Activated CD4-positive, alpha-beta memory T cell treated with anti-CD3 and anti-CD28 coated beads for 36 hours (primary cell): Measurements from ENCODE around the gene MRGPRE. TPM values are rescaled to one million over a fixed set of nuclear protein-coding genes. Genes with fewer than 3 reads are reported as not detected.

Experiments
- CTCF ChIA-PET: fragments of 350-600 bp; sonication (Branson Sonifier 250); formaldehyde crosslinking; loops from one replicate; lab custom pipeline; 2021; ENCODE audit warnings: antibody characterized with exemption, inconsistent platforms; lab: Charles Lee
- POLR2A ChIA-PET: fragments of 350-600 bp; sonication (Branson Sonifier 250); formaldehyde crosslinking; loops from one replicate; lab custom pipeline; 2021; ENCODE audit warnings: antibody characterized with exemption; lab: Charles Lee
- DNase-seq: peaks from one replicate; pipeline ENCODE4 v3.0.0-alpha.2; 2020
- H3K27ac Mint-ChIP-seq: one replicate; pipeline ENCODE4 v1.8.0; 2021; ENCODE audit warnings: mixed read lengths
- H3K27me3 Mint-ChIP-seq: one replicate; pipeline ENCODE4 v1.8.0; 2021; ENCODE audit warnings: mixed read lengths
- H3K36me3 Mint-ChIP-seq: one replicate; pipeline ENCODE4 v1.8.0; 2021; ENCODE audit warnings: mixed read lengths
- H3K4me1 Mint-ChIP-seq: one replicate; pipeline ENCODE4 v1.8.0; 2021; ENCODE audit warnings: low read depth, mixed read lengths
- H3K4me3 Mint-ChIP-seq: one replicate; pipeline ENCODE4 v1.8.0; 2021; ENCODE audit warnings: mild to moderate bottlenecking, mixed read lengths
- H3K9me3 Mint-ChIP-seq: one replicate; pipeline ENCODE4 v1.8.0; 2021; ENCODE audit warnings: mixed read lengths
- intact Hi-C: fragments of 100-400 bp; cut with micrococcal nuclease; formaldehyde crosslinking; loops from one replicate; pipeline ENCODE4 v1.15.1; 2023
- total RNA-seq, 2 experiments: library from RNA; stranded (reverse); gene quantifications; one replicate each; pipeline ENCODE4 v1.2.3, GENCODE V29; 2021

The MRGPRE gene
- total RNA-seq, 2 experiments from 2014 or later: not detected

DNA sequence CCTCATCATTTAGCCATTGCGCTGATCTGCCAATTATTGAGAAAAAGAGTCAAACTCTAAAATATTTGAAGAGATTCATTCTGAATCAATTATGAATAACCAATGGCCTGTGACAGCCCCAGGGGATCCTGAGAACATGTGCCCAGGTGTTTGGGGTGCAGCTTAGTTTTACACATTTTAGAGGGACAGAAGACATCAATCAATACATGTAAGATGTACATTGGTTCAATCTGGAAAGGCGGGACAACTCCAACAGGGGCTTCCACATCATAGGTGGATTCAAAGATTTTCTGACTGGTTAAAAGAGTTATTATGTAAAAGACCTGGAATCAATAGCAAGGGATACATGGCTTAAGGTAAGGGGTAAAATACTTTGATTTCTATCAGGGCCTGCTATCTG, 4.9 kb upstream of the MRGPRE start:
- no peaks in the 10 kb centered on the region for H3K4me1 Mint-ChIP-seq
- CTCF ChIA-PET: interaction anchor here (1.0 kb wide), 1 partner anchor 105 kb away, joined by 3 read pairs; no protein-coding TSS in a partner anchor
- no peaks in the 10 kb centered on the region for H3K9me3 Mint-ChIP-seq
- H3K4me3 Mint-ChIP-seq: no peak overlapping the region
- POLR2A ChIA-PET: no interaction called here
- intact Hi-C loops: no loop called here
- H3K27ac Mint-ChIP-seq: no peak overlapping the region
- DNase-seq: no peak
- H3K27me3 Mint-ChIP-seq: peaks cover 1% of the 10 kb centered on the region
- no peaks in the 10 kb centered on the region for H3K36me3 Mint-ChIP-seq

DNA sequence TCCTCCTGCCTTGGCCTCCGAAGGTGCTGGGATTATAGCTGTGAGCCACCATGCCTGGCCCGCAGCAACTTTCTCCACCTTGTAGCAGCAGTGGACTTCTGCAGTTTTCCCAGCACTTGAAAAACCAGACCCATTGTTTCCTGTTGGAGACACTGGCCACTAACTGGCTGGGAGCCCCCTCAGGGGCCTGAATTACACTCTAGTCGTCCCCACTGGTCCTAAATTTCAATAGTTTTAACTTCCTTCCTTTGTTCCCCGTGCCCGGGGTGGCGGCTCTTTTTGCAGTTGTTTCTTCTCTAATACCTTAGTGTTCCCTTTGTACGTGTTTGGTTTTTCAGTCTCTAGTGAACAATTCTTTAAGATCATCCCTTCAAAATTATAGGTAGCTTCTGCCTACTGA, 2.6 kb upstream of the MRGPRE start:
- Mint-ChIP-seq H3K9me3 (no peaks in the 10 kb centered on the region), H3K27ac (no peak overlapping the region), H3K4me1 (no peaks in the 10 kb centered on the region), H3K27me3 (no peaks in the 10 kb centered on the region), H3K4me3 (no peak overlapping the region), H3K36me3 (no peaks in the 10 kb centered on the region)
- DNase-seq: no peak
- intact Hi-C loops: no loop called here
- POLR2A ChIA-PET: no interaction called here
- CTCF ChIA-PET: no interaction called here

DNA sequence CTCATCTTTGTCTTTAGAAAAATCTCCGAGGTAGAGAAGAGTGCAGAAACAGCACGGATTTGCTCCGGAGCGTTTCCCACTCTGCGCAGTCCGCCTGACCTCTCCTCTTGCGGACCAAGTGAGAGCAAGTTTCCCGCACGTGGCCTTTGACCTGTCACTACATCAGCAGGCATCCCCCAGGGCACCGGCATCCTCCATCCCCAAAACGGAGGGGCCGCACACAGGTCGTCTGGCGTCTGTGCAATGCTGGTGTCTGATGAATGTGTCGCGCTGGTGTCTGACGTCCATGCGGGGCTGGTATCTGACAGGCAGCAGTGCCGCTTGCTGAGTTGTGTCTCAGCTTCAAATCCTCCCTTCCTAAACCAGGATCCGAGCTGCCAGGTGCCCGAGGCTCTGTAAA, 739 bp upstream of the MRGPRE start:
- Mint-ChIP-seq H3K4me3 (no peak overlapping the region), H3K9me3 (no peaks in the 10 kb centered on the region), H3K27me3 (no peaks in the 10 kb centered on the region), H3K4me1 (no peaks in the 10 kb centered on the region), H3K27ac (no peak overlapping the region), H3K36me3 (no peaks in the 10 kb centered on the region)
- CTCF ChIA-PET: no interaction called here
- POLR2A ChIA-PET: no interaction called here
- DNase-seq: no peak
- intact Hi-C loops: no loop called here

DNA sequence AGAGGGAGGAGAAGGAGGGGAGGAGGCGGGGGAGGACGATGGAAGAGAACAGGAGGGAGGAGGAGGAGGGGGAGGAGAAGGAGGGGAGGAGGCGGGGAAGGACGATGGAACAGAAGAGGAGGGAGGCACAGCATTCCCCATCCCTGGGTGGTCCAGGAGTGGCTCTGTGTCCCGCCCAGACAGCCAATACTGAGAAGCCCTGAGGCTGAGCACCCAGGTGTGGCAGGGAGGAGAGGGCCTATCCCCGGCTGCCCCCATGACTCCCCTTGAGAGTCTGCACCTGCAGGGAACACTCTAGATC, 717 bp downstream of the MRGPRE start:
- POLR2A ChIA-PET: no interaction called here
- intact Hi-C loops: no loop called here
- Mint-ChIP-seq H3K27me3 (peaks cover 2% of the 10 kb centered on the region), H3K4me3 (no peak overlapping the region), H3K36me3 (no peaks in the 10 kb centered on the region), H3K9me3 (no peaks in the 10 kb centered on the region), H3K4me1 (no peaks in the 10 kb centered on the region), H3K27ac (no peak overlapping the region)
- DNase-seq: no peak
- CTCF ChIA-PET: no interaction called here

DNA sequence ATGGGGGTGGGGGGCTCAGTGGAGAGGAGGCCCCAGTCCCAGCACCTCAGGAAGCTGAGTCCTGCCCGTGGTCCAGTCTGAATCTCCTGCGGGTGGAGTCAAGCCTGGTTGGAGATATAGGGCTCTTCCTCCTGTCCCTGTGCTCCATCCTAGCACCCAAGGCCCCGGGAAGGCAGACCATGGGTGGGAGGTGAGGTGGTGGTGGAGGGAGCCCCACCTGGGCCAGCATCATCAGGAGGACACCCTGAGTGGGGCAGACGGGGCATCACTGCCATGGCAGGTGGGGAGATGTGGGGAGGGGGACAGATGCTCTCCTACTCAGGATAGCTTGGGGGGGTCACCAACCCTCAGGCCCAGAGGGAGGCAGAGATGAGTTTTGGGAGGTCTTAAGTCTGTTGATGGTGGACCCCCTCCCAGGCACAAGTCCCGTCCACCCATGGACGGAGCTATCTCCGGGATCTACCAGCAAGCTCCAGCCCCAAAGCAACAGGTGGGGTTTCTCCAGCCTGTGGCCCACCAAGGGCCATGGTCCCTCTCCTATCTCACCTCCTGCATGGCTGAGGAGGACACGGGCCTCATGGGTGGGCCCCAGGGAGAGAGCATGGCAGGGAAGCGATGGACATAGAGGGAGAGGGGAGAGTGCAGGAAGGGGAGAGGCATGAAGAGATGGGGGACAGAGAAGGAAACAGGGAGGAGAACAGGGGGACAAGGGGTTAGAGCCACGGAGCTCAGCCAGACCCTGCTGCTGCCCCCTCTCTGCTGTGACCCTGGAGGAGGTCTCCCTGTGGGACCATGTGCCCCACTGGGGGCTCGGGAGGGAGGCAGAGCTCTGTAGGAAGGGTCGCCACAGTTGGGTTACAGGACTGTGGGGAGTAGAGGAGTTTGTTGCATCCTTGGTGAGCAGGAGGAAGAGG, 1.3 kb downstream of the MRGPRE start:
- POLR2A ChIA-PET: interaction anchor here (0.6 kb wide), 1 partner anchor 1596 kb away, joined by 3 read pairs; no protein-coding TSS in a partner anchor
- intact Hi-C loops: no loop called here
- Mint-ChIP-seq H3K4me1 (no peaks in the 10 kb centered on the region), H3K36me3 (no peaks in the 10 kb centered on the region), H3K4me3 (no peak overlapping the region), H3K9me3 (no peaks in the 10 kb centered on the region), H3K27me3 (peaks cover 2% of the 10 kb centered on the region), H3K27ac (no peak overlapping the region)
- DNase-seq: no peak
- CTCF ChIA-PET: no interaction called here

DNA sequence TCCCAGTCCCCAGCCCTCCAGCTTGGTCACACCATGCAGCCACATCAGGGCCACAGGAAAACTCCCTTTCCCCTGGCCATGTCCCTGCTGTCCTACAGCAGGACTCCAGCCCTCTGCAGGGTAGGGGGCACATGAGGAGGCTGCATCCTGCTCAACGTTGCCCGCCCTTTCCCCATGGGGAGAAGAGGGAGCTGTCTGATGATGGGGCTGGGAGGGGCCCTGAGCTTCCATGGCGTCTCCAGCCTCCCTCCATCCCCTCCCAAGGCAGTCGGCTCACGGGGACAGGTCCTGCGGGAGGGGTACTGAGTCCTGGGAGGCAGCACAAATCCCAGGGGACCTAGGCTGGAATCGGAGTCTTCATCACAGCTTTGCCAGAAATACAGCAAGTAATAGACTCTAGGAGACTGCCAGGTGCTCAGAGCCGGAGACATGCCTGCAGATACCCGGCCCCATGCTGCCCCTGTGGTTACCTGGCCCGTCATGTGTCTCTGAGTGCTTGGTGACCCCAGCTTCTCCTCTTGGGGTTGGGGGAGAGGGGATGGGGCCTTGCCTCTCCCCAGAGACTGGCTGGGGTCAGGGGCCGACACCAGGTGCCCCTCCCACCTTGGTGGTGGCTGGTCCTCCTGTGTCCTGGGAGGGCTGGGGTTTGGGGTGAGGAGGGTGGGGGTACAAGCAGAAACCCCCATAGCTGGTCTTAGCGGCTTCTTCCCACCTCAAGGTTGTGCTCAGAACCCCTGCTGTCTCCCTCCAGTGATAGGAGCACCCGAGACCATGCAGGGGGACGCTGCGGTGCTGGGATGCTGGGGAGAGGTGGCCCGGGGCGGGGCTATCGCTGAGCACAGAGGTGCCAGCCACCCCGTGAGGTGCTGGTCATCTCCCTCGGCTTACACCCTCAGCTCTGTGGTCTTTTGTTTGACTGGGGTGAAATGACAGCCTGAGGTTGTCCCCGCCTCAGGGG, 2.3 kb downstream of the MRGPRE start:
- Mint-ChIP-seq H3K36me3 (no peaks in the 10 kb centered on the region), H3K9me3 (no peaks in the 10 kb centered on the region), H3K4me3 (no peak overlapping the region), H3K4me1 (no peaks in the 10 kb centered on the region), H3K27me3 (peaks cover 2% of the 10 kb centered on the region), H3K27ac (no peak overlapping the region)
- no peak for DNase-seq
- intact Hi-C loops: no loop called here
- ChIA-PET POLR2A (interaction anchor here (0.6 kb wide), 1 partner anchor 1595 kb away, joined by 3 read pairs; no protein-coding TSS in a partner anchor), CTCF (interaction anchor here (0.7 kb wide), 1 partner anchor 15 kb away, joined by 3 read pairs; no protein-coding TSS in a partner anchor)

DNA sequence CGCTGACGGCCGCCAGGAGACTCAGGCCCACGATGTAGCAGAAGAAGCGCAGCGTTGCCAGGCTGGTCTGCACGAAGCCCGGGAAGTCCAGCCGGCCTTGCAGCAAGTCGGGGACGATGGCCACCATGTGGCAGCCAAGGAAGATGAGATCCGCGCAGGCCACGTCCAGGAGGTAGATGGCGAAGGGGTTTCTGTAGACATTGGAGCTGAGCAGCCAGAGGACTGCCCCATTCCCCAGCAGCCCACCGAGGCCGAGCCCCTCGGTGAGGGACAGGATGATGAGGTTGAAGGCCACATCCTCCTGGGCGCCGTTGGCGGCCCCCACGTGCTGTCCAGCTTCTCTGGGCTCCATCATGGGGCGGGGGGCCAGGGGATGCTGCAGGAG, 3.8 kb downstream of the MRGPRE start:
- Mint-ChIP-seq H3K27me3 (peaks cover 6% of the 10 kb centered on the region), H3K9me3 (no peaks in the 10 kb centered on the region), H3K36me3 (no peaks in the 10 kb centered on the region), H3K27ac (no peak overlapping the region), H3K4me3 (no peak overlapping the region), H3K4me1 (no peaks in the 10 kb centered on the region)
- DNase-seq: no peak
- ChIA-PET CTCF (no interaction called here), POLR2A (no interaction called here)
- intact Hi-C loops: no loop called here

DNA sequence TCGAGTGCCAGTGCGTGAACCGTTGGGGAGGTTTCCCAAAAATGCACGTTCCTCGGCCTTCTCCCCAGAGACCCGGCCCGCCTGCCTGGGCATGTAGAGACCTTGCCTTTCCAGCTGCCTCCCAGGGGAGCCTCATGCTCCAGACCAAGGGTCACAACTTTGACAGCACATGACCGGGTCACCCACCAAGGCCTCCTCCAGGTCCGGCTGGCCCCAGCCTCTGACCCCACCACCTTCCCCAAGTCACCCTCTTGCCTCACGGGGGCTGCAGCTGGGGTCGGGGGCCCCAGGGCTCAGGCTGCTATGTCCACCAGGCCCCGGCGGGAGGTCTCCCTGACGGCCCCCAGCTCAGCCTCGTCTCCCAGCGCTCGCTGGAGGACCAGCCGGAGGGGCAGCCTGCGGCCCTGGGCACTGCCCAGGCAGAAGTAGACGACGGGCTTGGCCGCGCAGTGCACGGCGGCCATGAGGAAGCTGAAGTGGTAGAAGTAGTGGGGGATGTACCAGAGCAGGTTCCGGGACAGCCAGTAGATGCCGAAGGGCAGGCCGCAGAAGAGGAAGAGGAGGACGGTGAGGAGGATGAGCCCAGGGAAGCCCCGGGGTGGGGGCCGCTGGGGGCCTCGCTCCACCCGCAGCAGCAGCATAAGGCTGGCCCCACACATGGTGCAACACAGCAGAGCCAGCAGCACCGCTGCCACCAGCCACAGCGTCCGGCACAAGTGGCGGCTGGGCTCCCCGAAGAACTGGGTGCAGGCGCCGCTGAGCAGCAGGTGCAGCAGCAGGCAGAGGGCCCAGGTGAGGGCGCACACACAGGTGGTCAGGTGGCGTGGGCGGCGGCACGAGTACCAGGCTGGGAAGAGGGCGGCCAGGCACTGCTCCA, 4.4 kb downstream of the MRGPRE start:
- peaks cover 1% of the 10 kb centered on the region for H3K4me1 Mint-ChIP-seq
- no peak overlapping the region for H3K4me3 Mint-ChIP-seq
- no peaks in the 10 kb centered on the region for H3K36me3 Mint-ChIP-seq
- CTCF ChIA-PET: no interaction called here
- H3K27me3 Mint-ChIP-seq: peaks cover 6% of the 10 kb centered on the region
- intact Hi-C loops: no loop called here
- DNase-seq: no peak
- H3K9me3 Mint-ChIP-seq: no peaks in the 10 kb centered on the region
- POLR2A ChIA-PET: no interaction called here
- H3K27ac Mint-ChIP-seq: no peak overlapping the region

DNA sequence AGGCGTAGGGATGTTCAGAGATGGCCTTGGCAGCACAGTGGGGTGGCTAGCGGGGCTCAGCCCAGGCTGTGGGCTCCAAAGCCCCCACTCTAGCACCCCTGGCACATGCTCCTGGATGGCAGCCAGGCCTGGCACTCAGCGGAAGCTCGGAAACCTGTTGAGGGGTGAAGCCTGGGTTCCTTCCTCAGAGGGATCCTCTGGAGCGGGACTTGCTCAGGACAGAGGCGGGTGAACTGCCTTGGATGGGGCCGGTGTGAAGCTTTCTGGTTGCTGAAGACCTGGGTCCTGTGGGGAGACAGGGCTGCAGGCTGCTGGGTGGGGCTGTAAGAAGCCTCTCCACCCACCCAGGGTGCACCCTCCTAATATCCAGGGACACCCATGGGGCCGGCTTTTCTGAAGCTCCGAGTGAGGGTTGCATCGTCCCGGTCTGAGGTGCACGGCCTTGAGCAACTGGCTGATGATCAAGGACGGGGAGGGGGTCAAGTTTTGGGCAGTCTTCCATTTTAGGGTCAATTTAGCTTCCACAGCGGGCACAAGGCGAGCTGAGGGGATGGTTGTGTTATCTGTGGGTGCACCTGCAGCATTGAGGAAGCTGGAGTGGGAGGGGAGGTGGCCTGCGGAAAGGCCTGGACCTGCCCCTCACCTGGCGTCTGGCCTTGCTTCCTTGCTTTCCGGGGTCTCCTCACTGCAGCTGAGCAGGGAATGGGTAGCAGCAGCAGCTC, 5.2 kb downstream of the MRGPRE start:
- H3K27ac Mint-ChIP-seq: no peak overlapping the region
- no peak overlapping the region for H3K4me3 Mint-ChIP-seq
- no peaks in the 10 kb centered on the region for H3K9me3 Mint-ChIP-seq
- no peak for DNase-seq
- ChIA-PET CTCF (no interaction called here), POLR2A (no interaction called here)
- H3K27me3 Mint-ChIP-seq: peaks cover 9% of the 10 kb centered on the region
- H3K36me3 Mint-ChIP-seq: no peaks in the 10 kb centered on the region
- peaks cover 3% of the 10 kb centered on the region for H3K4me1 Mint-ChIP-seq
- intact Hi-C loops: no loop called here

DNA sequence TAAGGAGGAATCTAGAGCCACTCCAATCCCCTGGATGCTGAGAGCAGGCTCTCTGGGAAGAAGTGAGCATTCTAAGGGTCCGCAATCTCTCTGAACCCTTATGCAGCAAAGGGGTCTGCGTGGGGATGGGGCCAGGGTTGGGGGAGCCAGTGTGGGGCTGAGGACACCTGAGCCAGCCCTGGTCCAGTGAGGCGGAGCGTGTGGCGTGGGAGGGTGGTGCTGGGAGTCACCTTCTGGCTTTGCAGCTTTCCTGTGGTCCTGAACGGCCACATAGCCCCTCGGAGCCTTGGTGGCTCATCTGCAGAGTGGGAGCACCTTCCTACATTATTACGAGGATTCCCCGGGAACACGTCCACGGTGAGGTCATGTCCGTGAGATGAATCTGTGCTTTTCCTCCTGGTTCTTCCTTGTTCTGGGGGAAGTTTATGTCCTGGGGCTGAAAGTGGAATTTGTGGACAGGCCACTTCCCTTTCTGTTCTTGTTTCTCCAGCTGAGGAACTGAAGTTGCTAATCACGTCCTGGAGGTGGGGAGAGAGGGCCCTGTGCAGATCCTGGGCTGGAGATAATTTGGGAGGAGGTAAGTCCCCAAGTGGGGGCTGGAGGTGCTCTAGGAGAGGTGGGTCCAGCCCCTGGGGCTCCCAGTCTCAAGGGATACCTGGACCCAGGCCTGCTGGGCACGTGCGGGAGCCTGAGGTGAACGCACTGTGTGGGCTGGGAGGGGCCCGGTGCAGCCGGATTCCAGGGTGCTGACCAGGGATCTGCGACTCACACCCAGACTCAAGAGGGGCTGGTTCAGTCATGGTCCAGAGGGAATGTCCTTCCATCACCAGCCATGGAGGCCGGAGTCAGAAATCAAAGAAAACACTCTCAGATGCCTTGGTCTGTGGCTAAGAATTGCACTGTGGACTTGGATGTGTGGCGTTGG, 6.1 kb downstream of the MRGPRE start:
- no peak for DNase-seq
- ChIA-PET POLR2A (no interaction called here), CTCF (no interaction called here)
- no peak overlapping the region for H3K27ac Mint-ChIP-seq
- H3K4me3 Mint-ChIP-seq: no peak overlapping the region
- peaks cover 9% of the 10 kb centered on the region for H3K27me3 Mint-ChIP-seq
- H3K36me3 Mint-ChIP-seq: no peaks in the 10 kb centered on the region
- H3K9me3 Mint-ChIP-seq: no peaks in the 10 kb centered on the region
- H3K4me1 Mint-ChIP-seq: peaks cover 3% of the 10 kb centered on the region
- intact Hi-C loops: no loop called here
